Measurements from ENCODE around the gene MICU1. TPM values are rescaled to one million over a fixed set of nuclear protein-coding genes. Genes with fewer than 3 reads are reported as not detected.

The MICU1 gene
- total and polyA plus RNA-seq, 3 donors from 2014 or later = 34.7 to 42.7 (median 38.9) TPM

GRCh38 chr10:72503694-72504438 is 122.0 kb downstream of the MICU1 start:
- TF ChIP-seq POLR2A (IDR thresholded peaks at IDR 0.05) = no peak
- TF ChIP-seq, protein P1, sequence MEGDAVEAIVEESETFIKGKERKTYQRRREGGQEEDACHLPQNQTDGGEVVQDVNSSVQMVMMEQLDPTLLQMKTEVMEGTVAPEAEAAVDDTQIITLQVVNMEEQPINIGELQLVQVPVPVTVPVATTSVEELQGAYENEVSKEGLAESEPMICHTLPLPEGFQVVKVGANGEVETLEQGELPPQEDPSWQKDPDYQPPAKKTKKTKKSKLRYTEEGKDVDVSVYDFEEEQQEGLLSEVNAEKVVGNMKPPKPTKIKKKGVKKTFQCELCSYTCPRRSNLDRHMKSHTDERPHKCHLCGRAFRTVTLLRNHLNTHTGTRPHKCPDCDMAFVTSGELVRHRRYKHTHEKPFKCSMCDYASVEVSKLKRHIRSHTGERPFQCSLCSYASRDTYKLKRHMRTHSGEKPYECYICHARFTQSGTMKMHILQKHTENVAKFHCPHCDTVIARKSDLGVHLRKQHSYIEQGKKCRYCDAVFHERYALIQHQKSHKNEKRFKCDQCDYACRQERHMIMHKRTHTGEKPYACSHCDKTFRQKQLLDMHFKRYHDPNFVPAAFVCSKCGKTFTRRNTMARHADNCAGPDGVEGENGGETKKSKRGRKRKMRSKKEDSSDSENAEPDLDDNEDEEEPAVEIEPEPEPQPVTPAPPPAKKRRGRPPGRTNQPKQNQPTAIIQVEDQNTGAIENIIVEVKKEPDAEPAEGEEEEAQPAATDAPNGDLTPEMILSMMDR (IDR thresholded peaks at IDR 0.05) = no peak
- 93 to 95% methylated on average over 3 of the region's 3 CpGs for WGBS, 2 donors
- Histone ChIP-seq H3K36me3 (ENCODE audit: low read depth, missing control alignments) (no peaks in the 10 kb centered on the region), H3K27me3 (no peaks in the 10 kb centered on the region), H3K4me1 (no peaks in the 10 kb centered on the region), H3K4me3 (no peak overlapping the region), H3K27ac (no peak overlapping the region), H3K9me3 (no peaks in the 10 kb centered on the region)
- intact Hi-C loops (cut with DNase I; ENCODE audit: low total_unique reads) = no loop called here
- DNase-seq = no peak

DNA sequence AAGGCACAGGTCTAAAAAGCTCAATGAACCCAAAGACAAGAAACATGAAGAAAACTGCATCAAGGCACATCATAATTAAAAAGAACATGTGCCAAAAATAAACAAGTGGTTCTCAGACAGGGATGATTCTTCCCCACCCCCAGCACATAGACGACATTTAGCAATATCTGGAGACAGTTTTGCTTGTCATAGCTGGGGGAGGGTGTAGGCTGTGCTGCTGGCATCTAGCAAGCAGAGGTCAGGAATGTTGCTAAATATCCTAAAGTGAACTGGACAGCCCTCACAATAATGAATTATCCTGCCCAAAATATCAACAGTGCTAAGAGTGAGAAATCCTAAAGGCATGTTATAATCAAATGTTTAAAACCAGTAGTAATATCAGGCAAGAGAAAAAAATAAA is 122.6 kb downstream of the MICU1 start:
- H3K4me1 ChIP-seq = no peaks in the 10 kb centered on the region
- DNase-seq = no peak
- H3K4me3 ChIP-seq = no peak overlapping the region
- H3K27ac ChIP-seq = no peak overlapping the region
- intact Hi-C loops (cut with DNase I; ENCODE audit: low total_unique reads) = no loop called here
- H3K36me3 ChIP-seq (ENCODE audit: low read depth, missing control alignments) = no peaks in the 10 kb centered on the region
- TF ChIP-seq POLR2A (IDR thresholded peaks at IDR 0.05) = no peak
- TF ChIP-seq, protein P1 (IDR thresholded peaks at IDR 0.05) = no peak
- no peaks in the 10 kb centered on the region for H3K9me3 ChIP-seq
- 48 to 50% methylated on average over 1 of the region's 1 CpG for WGBS, 2 donors
- H3K27me3 ChIP-seq = no peaks in the 10 kb centered on the region

GRCh38 chr10:72502581-72502980 is 123.3 kb downstream of the MICU1 start:
- no peaks in the 10 kb centered on the region for H3K4me1 ChIP-seq
- TF ChIP-seq, protein P1 (IDR thresholded peaks at IDR 0.05) = no peak
- no peak for TF ChIP-seq POLR2A (IDR thresholded peaks at IDR 0.05)
- WGBS, 2 donors = 93 to 100% methylated on average over 3 of the region's 3 CpGs
- no peaks in the 10 kb centered on the region for H3K9me3 ChIP-seq
- H3K4me3 ChIP-seq = no peak overlapping the region
- H3K27ac ChIP-seq = no peak overlapping the region
- DNase-seq = no peak
- intact Hi-C loops (cut with DNase I; ENCODE audit: low total_unique reads) = no loop called here
- H3K27me3 ChIP-seq = no peaks in the 10 kb centered on the region
- H3K36me3 ChIP-seq (ENCODE audit: low read depth, missing control alignments) = no peaks in the 10 kb centered on the region

GRCh38 chr10:72499701-72500100 is 126.2 kb downstream of the MICU1 start:
- WGBS, 2 donors = 83 to 88% methylated on average over 1 of the region's 1 CpG
- Histone ChIP-seq H3K27ac (no peak overlapping the region), H3K4me3 (no peak overlapping the region), H3K4me1 (no peaks in the 10 kb centered on the region), H3K36me3 (ENCODE audit: low read depth, missing control alignments) (no peaks in the 10 kb centered on the region), H3K27me3 (no peaks in the 10 kb centered on the region), H3K9me3 (no peaks in the 10 kb centered on the region)
- intact Hi-C loops (cut with DNase I; ENCODE audit: low total_unique reads) = no loop called here
- no peak for DNase-seq
- TF ChIP-seq, protein P1 (IDR thresholded peaks at IDR 0.05) = no peak
- TF ChIP-seq POLR2A (IDR thresholded peaks at IDR 0.05) = no peak

DNA sequence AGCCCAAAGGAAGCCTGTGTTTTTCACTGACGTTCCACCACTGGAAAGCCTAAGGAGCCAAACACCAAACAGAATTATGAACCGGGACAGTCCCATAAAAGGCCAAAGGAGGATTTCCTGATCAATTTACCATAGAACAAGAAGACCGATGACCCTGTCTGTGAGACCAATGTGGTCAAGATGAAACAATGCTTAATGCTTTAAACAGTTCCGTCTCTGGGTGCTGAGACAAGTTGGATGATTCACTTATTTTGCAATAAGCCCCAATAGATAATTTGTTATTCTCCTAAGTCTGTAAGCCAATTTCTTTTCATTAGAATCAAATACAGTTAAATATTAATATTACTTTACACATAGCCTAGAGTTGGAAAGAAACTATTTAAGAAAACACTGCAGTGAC is 134.9 kb downstream of the MICU1 start:
- Histone ChIP-seq H3K4me3 (no peak overlapping the region), H3K4me1 (no peaks in the 10 kb centered on the region), H3K9me3 (no peaks in the 10 kb centered on the region), H3K27me3 (no peaks in the 10 kb centered on the region), H3K36me3 (ENCODE audit: low read depth, missing control alignments) (no peaks in the 10 kb centered on the region), H3K27ac (no peak overlapping the region)
- 67 to 80% methylated on average over 4 of the region's 4 CpGs for WGBS, 2 donors
- DNase-seq = no peak
- TF ChIP-seq, protein P1 (IDR thresholded peaks at IDR 0.05) = no peak
- TF ChIP-seq POLR2A (IDR thresholded peaks at IDR 0.05) = no peak
- intact Hi-C loops (cut with DNase I; ENCODE audit: low total_unique reads) = no loop called here
